Coronary artery (tissue), 2 donors: Measurements from ENCODE around the gene LAMB3.

Experiments used
- DNase-seq: peaks from one replicate; pipeline ENCODE4 v3.0.0-alpha.2; 2017; ENCODE audit warnings: low spot score
- H3K27ac ChIP-seq, 2 donors: fragments of 200-600 bp; sonication (generic); one replicate each; pipeline ENCODE4 v1.5.1; 2016 to 2019
- H3K4me3 ChIP-seq: fragments of 200-600 bp; sonication (generic); 2 replicates; pipeline ENCODE4 v1.5.1; 2016; ENCODE audit warnings: mild to moderate bottlenecking, moderate library complexity
- CTCF ChIP-seq: fragments of 200-600 bp; sonication (generic); IDR thresholded peaks from one replicate; pipeline ENCODE4 v1.5.1; 2019; ENCODE audit warnings: antibody characterized with exemption

Gene LAMB3

GRCh38 chr1:209612646-209613399 lies 39.4 kb downstream of the LAMB3 start:
- Histone ChIP-seq H3K27ac (no peak overlapping the region), H3K4me3 (no peak overlapping the region)
- no peak for TF ChIP-seq CTCF
- no peak for DNase-seq

- DNase-seq, result no peak
- H3K27ac ChIP-seq, result no peak overlapping the region
- no peak overlapping the region for H3K4me3 ChIP-seq
- TF ChIP-seq CTCF, result no peak
Measured at GRCh38 chr1:209611771-209612570, 40.3 kb downstream of the LAMB3 start.

GRCh38 chr1:209610631-209610905 lies 41.7 kb downstream of the LAMB3 start:
- no peak overlapping the region for H3K4me3 ChIP-seq
- DNase-seq, result no peak
- H3K27ac ChIP-seq, result no peak overlapping the region
- TF ChIP-seq CTCF, result no peak

GRCh38 chr1:209609791-209610630 lies 42.2 kb downstream of the LAMB3 start:
- DNase-seq, result no peak
- no peak for TF ChIP-seq CTCF
- Histone ChIP-seq H3K4me3 (no peak overlapping the region), H3K27ac (no peak overlapping the region)

- DNase-seq, result no peak
- no peak for TF ChIP-seq CTCF
- Histone ChIP-seq H3K4me3 (no peak overlapping the region), H3K27ac (no peak overlapping the region)
Measured at GRCh38 chr1:209609041-209609790, 43.0 kb downstream of the LAMB3 start.

- H3K27ac ChIP-seq, result no peak overlapping the region
- TF ChIP-seq CTCF, result no peak
- DNase-seq, result no peak
- no peak overlapping the region for H3K4me3 ChIP-seq
Measured at GRCh38 chr1:209607795-209608178, 44.4 kb downstream of the LAMB3 start.
